H9 (cell line): ENCODE results near the gene SNX27. TPM values are rescaled to one million over a fixed set of nuclear protein-coding genes. Genes with fewer than 3 reads are reported as not detected.

Experiments
- DNase-seq: peaks from one replicate; pipeline ENCODE4 v3.0.0-alpha.2; 2017
- H2AFZ ChIP-seq: one replicate; pipeline ENCODE4 v1.6.1; 2013; ENCODE audit warnings: mild to moderate bottlenecking, low read length, control low read depth, moderate library complexity
- H2AK5ac ChIP-seq: 2 replicates; pipeline ENCODE4 v1.6.1; 2013; ENCODE audit warnings: low read length, control low read depth, mixed read lengths; ENCODE audit not compliant: insufficient read length
- H2BK120ac ChIP-seq: one replicate; pipeline ENCODE4 v1.6.1; 2013; ENCODE audit warnings: low read depth, mild to moderate bottlenecking, low read length, control low read depth, inconsistent platforms; ENCODE audit not compliant: poor library complexity, severe bottlenecking
- H2BK12ac ChIP-seq: 2 replicates; pipeline ENCODE4 v1.6.1; 2013; ENCODE audit warnings: low read length, control low read depth, mixed read lengths, low read depth; ENCODE audit not compliant: insufficient read length
- H2BK15ac ChIP-seq: 2 replicates; pipeline ENCODE4 v1.6.1; 2013; ENCODE audit warnings: low read depth, low read length, control low read depth
- H2BK20ac ChIP-seq: one replicate; pipeline ENCODE4 v1.6.1; 2013; ENCODE audit warnings: low read depth, mild to moderate bottlenecking, low read length, control low read depth, inconsistent platforms; ENCODE audit not compliant: poor library complexity, severe bottlenecking
- H2BK5ac ChIP-seq: 2 replicates; pipeline ENCODE4 v1.6.1; 2013; ENCODE audit warnings: low read length, control low read depth, mixed read lengths; ENCODE audit not compliant: insufficient read length
- H3K14ac ChIP-seq: 2 replicates; pipeline ENCODE4 v1.6.1; 2013; ENCODE audit warnings: low read length, control low read depth; ENCODE audit not compliant: insufficient read depth
- H3K18ac ChIP-seq: 2 replicates; pipeline ENCODE4 v1.6.1; 2013; ENCODE audit warnings: low read depth, mild to moderate bottlenecking, mixed read lengths, low read length, control low read depth; ENCODE audit not compliant: insufficient read length
- H3K23ac ChIP-seq: 2 replicates; pipeline ENCODE4 v1.6.1; 2013; ENCODE audit warnings: low read length, control low read depth, mixed read lengths, low read depth; ENCODE audit not compliant: insufficient read length
- H3K23me2 ChIP-seq: 2 replicates; pipeline ENCODE4 v1.6.1; 2013; ENCODE audit warnings: low read depth, mild to moderate bottlenecking, mixed read lengths, low read length, control low read depth; ENCODE audit not compliant: insufficient read length, poor library complexity, severe bottlenecking
- H3K27ac ChIP-seq: 2 replicates; pipeline ENCODE4 v1.5.1; 2013; ENCODE audit warnings: low read length, control low read depth, mixed read lengths, low read depth; ENCODE audit not compliant: insufficient read length
- H3K27me3 ChIP-seq: 2 replicates; pipeline ENCODE4 v1.6.1; 2013; ENCODE audit warnings: low read length, control low read depth, inconsistent platforms; ENCODE audit not compliant: insufficient read depth
- H3K4ac ChIP-seq: 2 replicates; pipeline ENCODE4 v1.6.1; 2013; ENCODE audit warnings: low read depth, mild to moderate bottlenecking, control low read depth, inconsistent platforms, low read length, moderate library complexity
- H3K4me1 ChIP-seq: 2 replicates; pipeline ENCODE4 v1.6.1; 2013; ENCODE audit warnings: low read length, control low read depth, inconsistent platforms; ENCODE audit not compliant: insufficient read depth
- H3K4me2 ChIP-seq: 2 replicates; pipeline ENCODE4 v1.6.1; 2013; ENCODE audit warnings: low read length, control low read depth, mixed read lengths; ENCODE audit not compliant: insufficient read length, insufficient read depth
- H3K56ac ChIP-seq: 2 replicates; pipeline ENCODE4 v1.6.1; 2013; ENCODE audit warnings: low read depth, mild to moderate bottlenecking, mixed read lengths, low read length, control low read depth; ENCODE audit not compliant: insufficient read length
- H3K79me1 ChIP-seq: 2 replicates; pipeline ENCODE4 v1.6.1; 2013; ENCODE audit warnings: low read depth, mild to moderate bottlenecking, moderate library complexity, low read length, control low read depth, inconsistent platforms; ENCODE audit not compliant: insufficient read depth, poor library complexity, severe bottlenecking
- H3K79me2 ChIP-seq: 2 replicates; pipeline ENCODE4 v1.6.1; 2013; ENCODE audit warnings: low read length, control low read depth, inconsistent platforms; ENCODE audit not compliant: insufficient read depth
- H3K9ac ChIP-seq: 2 replicates; pipeline ENCODE4 v1.6.1; 2013; ENCODE audit warnings: low read length, control low read depth, mixed read lengths; ENCODE audit not compliant: insufficient read length; ENCODE audit errors: extremely low read depth
- H3K9me3 ChIP-seq: one replicate; pipeline ENCODE4 v1.6.1; 2013; ENCODE audit warnings: low read depth, low read length, inconsistent platforms; ENCODE audit not compliant: control insufficient read depth
- H3T11ph ChIP-seq: one replicate; pipeline ENCODE4 v1.6.1; 2013; ENCODE audit warnings: mild to moderate bottlenecking, low read length, control low read depth, inconsistent platforms
- H4K20me1 ChIP-seq: one replicate; pipeline ENCODE4 v1.6.1; 2013; ENCODE audit not compliant: control insufficient read depth, insufficient read length, insufficient read depth
- H4K5ac ChIP-seq: 2 replicates; pipeline ENCODE4 v1.6.1; 2013; ENCODE audit warnings: low read depth, mild to moderate bottlenecking, mixed read lengths, low read length, control low read depth; ENCODE audit not compliant: insufficient read length
- H4K8ac ChIP-seq: replicated peaks from 2 replicates; pipeline ENCODE4 v1.6.1; 2013; ENCODE audit warnings: low read length, control low read depth, mixed read lengths, low read depth; ENCODE audit not compliant: insufficient read length
- H4K91ac ChIP-seq: 2 replicates; pipeline ENCODE4 v1.6.1; 2013; ENCODE audit warnings: low read depth, mild to moderate bottlenecking, moderate library complexity, mixed read lengths, low read length, control low read depth; ENCODE audit not compliant: insufficient read length
- H3K27ac Mint-ChIP-seq, 3 experiments: 2 replicates in 2 of 3; 3 replicates in 1 of 3; pipeline ENCODE4 v1.8.0; 2020 to 2021; ENCODE audit warnings: mixed read lengths in 3 of 3, mild to moderate bottlenecking in 1 of 3, moderate library complexity in 1 of 3
- H3K27me3 Mint-ChIP-seq: 2 replicates; pipeline ENCODE4 v1.8.0; 2021; ENCODE audit warnings: low read depth, mild to moderate bottlenecking, moderate library complexity, mixed read lengths
- H3K36me3 Mint-ChIP-seq, 3 experiments: 2 replicates in 2 of 3; 3 replicates in 1 of 3; pipeline ENCODE4 v1.8.0; 2020 to 2021; ENCODE audit warnings: low read depth in 3 of 3, mixed read lengths in 3 of 3; ENCODE audit not compliant: insufficient read depth in 1 of 3
- H3K4me1 Mint-ChIP-seq, 2 experiments: 2 replicates each; pipeline ENCODE4 v1.8.0; 2020; ENCODE audit warnings: mixed read lengths in 2 of 2
- H3K4me3 Mint-ChIP-seq, 2 experiments: 2 replicates in 1 of 2; 3 replicates in 1 of 2; pipeline ENCODE4 v1.8.0; 2020 to 2021; ENCODE audit warnings: mild to moderate bottlenecking in 2 of 2, mixed read lengths in 2 of 2, moderate library complexity in 1 of 2
- H3K9me3 Mint-ChIP-seq, 2 experiments: 2 replicates in 1 of 2; 3 replicates in 1 of 2; pipeline ENCODE4 v1.8.0; 2020; ENCODE audit warnings: mild to moderate bottlenecking in 2 of 2, mixed read lengths in 2 of 2, moderate library complexity in 1 of 2
- WGBS: extraction: QIAGEN DNeasy Blood & Tissue Kit; methylation state at CpG from one replicate; pipeline ENCODE4 v1.1.7; 2013; ENCODE audit warnings: missing lambda C conversion rate, low lambda C conversion rate, mixed read lengths; ENCODE audit not compliant: insufficient read length; ENCODE audit errors: extremely low coverage; 5-methylcytosine and 5-hydroxymethylcytosine counted together
- total RNA-seq: library from RNA; stranded (reverse); gene quantifications from 2 replicates; pipeline ENCODE4 v1.2.1, GENCODE V29; 2021
- TF ChIP-seq, protein P1 (sequence below): fragments of 200-600 bp; sonication (generic); conservative IDR thresholded peaks from 3 replicates; pipeline ENCODE4 v1.8.0; 2021; ENCODE audit warnings: antibody characterized with exemption, mild to moderate bottlenecking

Gene SNX27
- total RNA-seq, 1 experiment from 2014 or later: 48.9 TPM

- Mint-ChIP-seq H3K36me3 (no peaks in the 10 kb centered on the region), H3K4me3 (peak overlapping the region; percentile 75 to 82), H3K4me1 (peaks cover 41 to 52% of the 10 kb centered on the region in 2 experiments), H3K9me3 (no peaks in the 10 kb centered on the region), H3K27me3 (peaks cover 81% of the 10 kb centered on the region), H3K27ac (no peak overlapping the region)
- peak overlapping the region; percentile 55 for H3K4me2 ChIP-seq
- H3K4me1 ChIP-seq: 0 out of 2 replicates have a peak, but pooled peaks cover 2% of the 10 kb centered on the region
- peaks cover 24% of the 10 kb centered on the region; the same call in 1 of the 2 replicates for H3K27me3 ChIP-seq
- no peak overlapping the region for H3K56ac ChIP-seq
- H4K5ac ChIP-seq: no peak overlapping the region
- peaks cover 11% of the 10 kb centered on the region for H3K23me2 ChIP-seq
- no peak overlapping the region for H4K8ac ChIP-seq
- H2BK12ac ChIP-seq: no peak overlapping the region
- no peak overlapping the region for H2BK20ac ChIP-seq
- no CpG with 5 or more reads among the region's 17 CpGs for WGBS
- no peaks in the 10 kb centered on the region for H4K20me1 ChIP-seq
- no peak overlapping the region for H3T11ph ChIP-seq
- H4K91ac ChIP-seq: no peak overlapping the region
- H3K79me2 ChIP-seq: no peaks in the 10 kb centered on the region
- no peak overlapping the region for H2BK5ac ChIP-seq
- no peak overlapping the region for H3K4ac ChIP-seq
- DNase-seq: no peak
- H3K27ac ChIP-seq: no peak overlapping the region
- H2BK15ac ChIP-seq: no peak overlapping the region
- no peak overlapping the region for H3K14ac ChIP-seq
- H2AK5ac ChIP-seq: no peak overlapping the region
- TF ChIP-seq, protein P1, sequence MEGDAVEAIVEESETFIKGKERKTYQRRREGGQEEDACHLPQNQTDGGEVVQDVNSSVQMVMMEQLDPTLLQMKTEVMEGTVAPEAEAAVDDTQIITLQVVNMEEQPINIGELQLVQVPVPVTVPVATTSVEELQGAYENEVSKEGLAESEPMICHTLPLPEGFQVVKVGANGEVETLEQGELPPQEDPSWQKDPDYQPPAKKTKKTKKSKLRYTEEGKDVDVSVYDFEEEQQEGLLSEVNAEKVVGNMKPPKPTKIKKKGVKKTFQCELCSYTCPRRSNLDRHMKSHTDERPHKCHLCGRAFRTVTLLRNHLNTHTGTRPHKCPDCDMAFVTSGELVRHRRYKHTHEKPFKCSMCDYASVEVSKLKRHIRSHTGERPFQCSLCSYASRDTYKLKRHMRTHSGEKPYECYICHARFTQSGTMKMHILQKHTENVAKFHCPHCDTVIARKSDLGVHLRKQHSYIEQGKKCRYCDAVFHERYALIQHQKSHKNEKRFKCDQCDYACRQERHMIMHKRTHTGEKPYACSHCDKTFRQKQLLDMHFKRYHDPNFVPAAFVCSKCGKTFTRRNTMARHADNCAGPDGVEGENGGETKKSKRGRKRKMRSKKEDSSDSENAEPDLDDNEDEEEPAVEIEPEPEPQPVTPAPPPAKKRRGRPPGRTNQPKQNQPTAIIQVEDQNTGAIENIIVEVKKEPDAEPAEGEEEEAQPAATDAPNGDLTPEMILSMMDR: no peak
- H2BK120ac ChIP-seq: no peak overlapping the region
- H3K23ac ChIP-seq: no peak overlapping the region
- no peak overlapping the region for H2AFZ ChIP-seq
- H3K9me3 ChIP-seq: no peaks in the 10 kb centered on the region
- no peak overlapping the region for H3K9ac ChIP-seq
- H3K18ac ChIP-seq: no peak overlapping the region
- H3K79me1 ChIP-seq: no peaks in the 10 kb centered on the region
These were observed 110.1 kb downstream of the SNX27 start for GRCh38 chr1:151721788-151722510.
